Loucy (cell line): ENCODE measurements around the gene ACSF3.

Experiments
- CTCF ChIP-seq: fragments of 200-600 bp; sonication (generic); conservative IDR thresholded peaks from 2 replicates; pipeline ENCODE4 v1.5.1; 2014; ENCODE audit warnings: mild to moderate bottlenecking, antibody characterized with exemption, low read length
- EZH2phosphoT487 ChIP-seq: fragments of 200-600 bp; IDR thresholded peaks from 2 replicates; pipeline ENCODE4 v1.6.1; 2018; ENCODE audit warnings: antibody characterized with exemption, mild to moderate bottlenecking, moderate library complexity, borderline replicate concordance

GRCh38 chr16:89155851-89156739, 62.4 kb downstream of the ACSF3 start:
- no peak for TF ChIP-seq CTCF
- no peak for TF ChIP-seq EZH2phosphoT487
